Fibroblast of lung (primary cell): ENCODE results near the gene SLC22A23. TPM values are rescaled to one million over a fixed set of nuclear protein-coding genes. Genes with fewer than 3 reads are reported as not detected.
A peak's percentile ranks its signal among the peaks of the same experiment; 100 is the strongest.

Source experiments
- DNase-seq, 2 donors: peaks; one replicate each; pipeline versions ENCODE4 v3.0.0 to v3.0.0-alpha.2; 2010; ENCODE audit warnings: low read depth in 2 of 2
- H2AFZ ChIP-seq: 2 replicates; pipeline ENCODE4 v1.5.1; 2012; ENCODE audit warnings: low read length, control low read depth, inconsistent platforms
- H3K27ac ChIP-seq: 2 replicates; pipeline ENCODE4 v1.5.1; 2011; ENCODE audit warnings: low read length, control low read depth; ENCODE audit not compliant: insufficient read depth
- H3K27me3 ChIP-seq: 2 replicates; pipeline ENCODE4 v1.5.1; 2011; ENCODE audit warnings: mild to moderate bottlenecking, low read length; ENCODE audit not compliant: control insufficient read depth, insufficient read depth
- H3K36me3 ChIP-seq: 2 replicates; pipeline ENCODE4 v1.5.1; 2011; ENCODE audit warnings: low read length; ENCODE audit not compliant: control insufficient read depth, insufficient read depth
- H3K4me1 ChIP-seq: 2 replicates; pipeline ENCODE4 v1.5.1; 2011; ENCODE audit warnings: low read length; ENCODE audit not compliant: control insufficient read depth, insufficient read depth; ENCODE audit errors: extremely low read depth
- H3K4me2 ChIP-seq: 2 replicates; pipeline ENCODE4 v1.5.1; 2011; ENCODE audit warnings: low read length, control low read depth; ENCODE audit not compliant: insufficient read depth; ENCODE audit errors: extremely low read depth
- H3K4me3 ChIP-seq, 4 experiments: fragments of 200-600 bp in 1 of 4; sonication (generic) in 1 of 4; replicated peaks in 1 of 4; 2 replicates each; pipeline ENCODE4 v1.5.1; 2011 to 2016; ENCODE audit warnings: low read length in 4 of 4, low read depth in 3 of 4, mild to moderate bottlenecking in 3 of 4, control low read depth in 2 of 4, inconsistent platforms in 1 of 4, mixed read lengths in 1 of 4; ENCODE audit not compliant: insufficient read depth in 1 of 4; ENCODE audit errors: control extremely low read depth in 1 of 4
- H3K79me2 ChIP-seq: 2 replicates; pipeline ENCODE4 v1.5.1; 2012; ENCODE audit warnings: mild to moderate bottlenecking, low read length, inconsistent platforms; ENCODE audit not compliant: control insufficient read depth, insufficient read depth
- H3K9ac ChIP-seq: 2 replicates; pipeline ENCODE4 v1.5.1; 2011; ENCODE audit warnings: mild to moderate bottlenecking, low read length, control low read depth; ENCODE audit not compliant: insufficient read depth
- H3K9me3 ChIP-seq: 2 replicates; pipeline ENCODE4 v1.5.1; 2012; ENCODE audit warnings: low read depth, low read length; ENCODE audit not compliant: control insufficient read depth, insufficient read depth
- H4K20me1 ChIP-seq: 2 replicates; pipeline ENCODE4 v1.5.1; 2011; ENCODE audit warnings: low read length; ENCODE audit not compliant: control insufficient read depth, insufficient read depth; ENCODE audit errors: extremely low read depth
- CTCF ChIP-seq, 2 donors: IDR thresholded peaks in 1 of 2; conservative IDR thresholded peaks in 1 of 2; 1 replicate in 1 of 2; 2 replicates in 1 of 2; pipeline ENCODE4 v1.5.1; 2011 to 2012; ENCODE audit warnings: low read length in 2 of 2, control low read depth in 1 of 2, inconsistent platforms in 1 of 2, low read depth in 1 of 2, mild to moderate bottlenecking in 1 of 2
- EZH2 ChIP-seq: IDR thresholded peaks from 2 replicates; pipeline ENCODE4 v1.5.1; 2012; ENCODE audit warnings: low read length, control low read depth, mild to moderate bottlenecking; ENCODE audit errors: missing control alignments
- polyA plus RNA-seq, 2 donors: library from polyadenylated mRNA; depleted of rRNA in 1 of 2; stranded (reverse) in 1 of 2; unstranded in 1 of 2; fragments of >200 nt; gene quantifications; 2 replicates each; pipeline ENCODE4 v1.2.1, GENCODE V29; 2011 to 2012; ENCODE audit warnings: missing spikeins in 1 of 2
- total RNA-seq: library from RNA; depleted of rRNA; stranded (reverse); fragments of >200 nt; gene quantifications from 2 replicates; pipeline ENCODE4 v1.2.1, GENCODE V29; 2014

SLC22A23 gene
- total and polyA plus RNA-seq, 2 donors (not counting 1 experiment from before 2014, with no cell fraction given) = 0.37 to 3.0 TPM

- H3K79me2 ChIP-seq = no peaks in the 10 kb centered on the region
- no peak overlapping the region for H3K27ac ChIP-seq
- TF ChIP-seq EZH2 (no peak), CTCF (conservative IDR thresholded peaks at IDR 0.05 in 1 of 2, IDR thresholded peaks at IDR 0.05 in 1 of 2; ENCODE audit: low read depth in 1 of 2, low read length in 2 of 2) (no peak)
- no peaks in the 10 kb centered on the region for H4K20me1 ChIP-seq
- no peak overlapping the region for H2AFZ ChIP-seq
- no peak overlapping the region for H3K4me2 ChIP-seq
- peak; percentile 45 to 68 for DNase-seq
- H3K9ac ChIP-seq = no peak overlapping the region
- no peak overlapping the region for H3K4me3 ChIP-seq
- H3K36me3 ChIP-seq = no peaks in the 10 kb centered on the region
- no peaks in the 10 kb centered on the region for H3K27me3 ChIP-seq
- H3K9me3 ChIP-seq = no peaks in the 10 kb centered on the region
- H3K4me1 ChIP-seq = no peaks in the 10 kb centered on the region
Observed at GRCh38 chr6:3340894-3341293, 116.0 kb downstream of the SLC22A23 start.

GRCh38 chr6:3340358-3340802 is 116.5 kb downstream of the SLC22A23 start:
- Histone ChIP-seq H4K20me1 (no peaks in the 10 kb centered on the region), H3K9me3 (no peaks in the 10 kb centered on the region), H3K4me2 (no peak overlapping the region), H3K4me1 (no peaks in the 10 kb centered on the region), H3K9ac (no peak overlapping the region), H3K36me3 (no peaks in the 10 kb centered on the region), H3K4me3 (no peak overlapping the region), H2AFZ (no peak overlapping the region), H3K79me2 (no peaks in the 10 kb centered on the region), H3K27me3 (no peaks in the 10 kb centered on the region), H3K27ac (no peak overlapping the region)
- peak; percentile 51 to 66 for DNase-seq
- TF ChIP-seq EZH2 (no peak), CTCF (conservative IDR thresholded peaks at IDR 0.05 in 1 of 2, IDR thresholded peaks at IDR 0.05 in 1 of 2; ENCODE audit: low read depth in 1 of 2, low read length in 2 of 2) (no peak)

- TF ChIP-seq EZH2 (no peak), CTCF (conservative IDR thresholded peaks at IDR 0.05 in 1 of 2, IDR thresholded peaks at IDR 0.05 in 1 of 2; ENCODE audit: low read depth in 1 of 2, low read length in 2 of 2) (no peak)
- no peak overlapping the region for H2AFZ ChIP-seq
- DNase-seq = no peak
- no peak overlapping the region for H3K4me2 ChIP-seq
- H3K4me3 ChIP-seq = no peak overlapping the region
- H3K27me3 ChIP-seq = no peaks in the 10 kb centered on the region
- no peak overlapping the region for H3K27ac ChIP-seq
- H3K9me3 ChIP-seq = no peaks in the 10 kb centered on the region
- H4K20me1 ChIP-seq = no peaks in the 10 kb centered on the region
- no peak overlapping the region for H3K9ac ChIP-seq
- H3K4me1 ChIP-seq = no peaks in the 10 kb centered on the region
- no peaks in the 10 kb centered on the region for H3K36me3 ChIP-seq
- H3K79me2 ChIP-seq = no peaks in the 10 kb centered on the region
Observed at GRCh38 chr6:3339811-3340210, 117.0 kb downstream of the SLC22A23 start.
